Psoas muscle (tissue), 8 donors: ENCODE results near the gene TREH. TPM values are rescaled to one million over a fixed set of nuclear protein-coding genes. Genes with fewer than 3 reads are reported as not detected.

Experiments used
- ATAC-seq, 4 donors: fragments of 200-7000 bp; cut with Tn5 transposase; one replicate each; pipeline ENCODE4 v1.9.1; 2020; ENCODE audit warnings: moderate library complexity in 3 of 4, mild to moderate bottlenecking in 2 of 4
- DNase-seq, 2 donors: peaks; one replicate each; pipeline ENCODE4 v3.0.0-alpha.2; 2020
- H3K27ac ChIP-seq: fragments of 200-600 bp; one replicate; pipeline ENCODE4 v1.8.0; 2022
- H3K27me3 ChIP-seq, 3 donors: fragments of 200-600 bp in 1 of 3; one replicate each; pipeline versions ENCODE4 v1.6.1 to v1.8.0; 2013 to 2022; ENCODE audit warnings: low read length in 2 of 3, mild to moderate bottlenecking in 2 of 3, moderate library complexity in 1 of 3; ENCODE audit not compliant: insufficient read depth in 3 of 3
- H3K36me3 ChIP-seq, 2 donors: fragments of 200-600 bp in 1 of 2; one replicate each; pipeline versions ENCODE4 v1.6.1 to v1.8.0; 2013 to 2022; ENCODE audit warnings: low read depth in 1 of 2, mild to moderate bottlenecking in 1 of 2, moderate library complexity in 1 of 2; ENCODE audit not compliant: insufficient read depth in 1 of 2
- H3K4me1 ChIP-seq: fragments of 200-600 bp; one replicate; pipeline ENCODE4 v1.8.0; 2022
- H3K4me3 ChIP-seq: fragments of 200-600 bp; one replicate; pipeline ENCODE4 v1.8.0; 2022; ENCODE audit warnings: mild to moderate bottlenecking
- H3K9me3 ChIP-seq: fragments of 200-600 bp; one replicate; pipeline ENCODE4 v1.8.0; 2022
- WGBS, 3 donors: extraction: QIAGEN DNeasy Blood & Tissue Kit; methylation state at CpG; one replicate each; pipeline versions ENCODE4 v1.1.6 to v1.1.7; 2013; 5-methylcytosine and 5-hydroxymethylcytosine counted together
- intact Hi-C, 2 donors: fragments of 100-400 bp; cut with DNase I; formaldehyde crosslinking; loops; one replicate each; pipeline versions ENCODE4 v1.11.0 to v1.14.2; 2022
- polyA plus RNA-seq, 3 donors: library from polyadenylated mRNA; stranded (reverse); fragments of 200-250 nt; gene quantifications; one replicate each; pipeline ENCODE4 v1.2.3, GENCODE V29; 2013
- total RNA-seq, 4 donors: library from RNA; stranded (reverse); fragmentation: NEBNext Ultra II Directional in 2 of 4; extraction: Animal tissue kit (Norgen Biotek cat#: 25700) in 2 of 4; gene quantifications; one replicate each; pipeline versions ENCODE4 v1.2.1 to v1.2.4, GENCODE V29; 2021 to 2023
- TF ChIP-seq, protein P1 (sequence below): fragments of 200-600 bp; IDR thresholded peaks from one replicate; pipeline ENCODE4 v1.8.0; 2022; ENCODE audit warnings: antibody characterized with exemption
- donor health status: healthy with polysubstance abuse.
- donor health status: DM: no; HTN: no; CAD: no; lungs with moderate emphysema.
- donor health status: Bipolar disorder and iron deficiency.
- donor health status: healthy.
- donor health status: DM: yes; HTN: yes; CAD: no.
- donor health status: DM: no; HTN: no; CAD: no.
- donor health status: DM: no; HTN: no; CAD: no.
- donor health status: DM: yes; HTN: yes; CAD: no.

Gene TREH
- total and polyA plus RNA-seq, 7 donors, result 0.17 to 0.23 (median 0.17) TPM; not detected in 4

DNA sequence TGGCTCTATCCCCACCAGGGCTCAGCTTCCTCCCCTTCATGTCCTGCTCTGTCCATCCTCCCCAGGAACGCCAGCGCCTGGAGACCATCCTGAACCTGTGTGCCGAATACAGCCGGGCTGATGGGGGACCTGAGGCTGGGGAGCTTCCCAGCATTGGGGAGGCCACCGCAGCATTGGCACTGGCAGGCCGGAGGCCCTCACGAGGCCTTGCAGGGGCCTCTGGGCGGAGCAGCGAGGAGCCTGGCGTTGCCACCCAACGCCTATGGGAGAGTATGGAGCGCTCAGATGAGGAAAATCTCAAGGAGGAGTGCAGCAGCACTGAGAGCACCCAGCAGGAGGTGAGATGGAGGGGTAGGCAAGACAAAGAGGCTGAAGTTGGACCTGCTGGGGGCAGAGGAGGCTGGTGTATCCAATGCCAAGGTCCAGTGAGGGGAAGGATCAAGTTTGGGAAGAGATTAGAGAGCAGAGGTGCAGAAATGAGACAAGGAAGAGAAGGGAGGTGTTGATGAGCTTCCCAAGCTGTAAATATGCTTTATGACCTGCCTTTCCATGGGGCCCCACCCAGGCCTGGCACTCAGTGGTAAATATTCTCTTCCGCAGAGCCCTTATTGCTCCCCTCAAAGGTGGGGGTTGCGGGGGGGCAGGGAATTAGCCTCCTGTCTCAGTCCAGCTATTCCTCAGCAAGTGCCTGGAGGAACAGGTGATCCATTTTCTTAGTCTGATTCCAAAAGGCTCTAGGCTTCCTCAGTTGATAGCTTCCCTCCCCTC, 48.1 kb downstream of the TREH start:
- DNase-seq, result no peak
- WGBS, 3 donors, result 93 to 97% (median 94%) methylated on average over 14 of the region's 14 CpGs
- no peak overlapping the region for H3K27ac ChIP-seq

DNA sequence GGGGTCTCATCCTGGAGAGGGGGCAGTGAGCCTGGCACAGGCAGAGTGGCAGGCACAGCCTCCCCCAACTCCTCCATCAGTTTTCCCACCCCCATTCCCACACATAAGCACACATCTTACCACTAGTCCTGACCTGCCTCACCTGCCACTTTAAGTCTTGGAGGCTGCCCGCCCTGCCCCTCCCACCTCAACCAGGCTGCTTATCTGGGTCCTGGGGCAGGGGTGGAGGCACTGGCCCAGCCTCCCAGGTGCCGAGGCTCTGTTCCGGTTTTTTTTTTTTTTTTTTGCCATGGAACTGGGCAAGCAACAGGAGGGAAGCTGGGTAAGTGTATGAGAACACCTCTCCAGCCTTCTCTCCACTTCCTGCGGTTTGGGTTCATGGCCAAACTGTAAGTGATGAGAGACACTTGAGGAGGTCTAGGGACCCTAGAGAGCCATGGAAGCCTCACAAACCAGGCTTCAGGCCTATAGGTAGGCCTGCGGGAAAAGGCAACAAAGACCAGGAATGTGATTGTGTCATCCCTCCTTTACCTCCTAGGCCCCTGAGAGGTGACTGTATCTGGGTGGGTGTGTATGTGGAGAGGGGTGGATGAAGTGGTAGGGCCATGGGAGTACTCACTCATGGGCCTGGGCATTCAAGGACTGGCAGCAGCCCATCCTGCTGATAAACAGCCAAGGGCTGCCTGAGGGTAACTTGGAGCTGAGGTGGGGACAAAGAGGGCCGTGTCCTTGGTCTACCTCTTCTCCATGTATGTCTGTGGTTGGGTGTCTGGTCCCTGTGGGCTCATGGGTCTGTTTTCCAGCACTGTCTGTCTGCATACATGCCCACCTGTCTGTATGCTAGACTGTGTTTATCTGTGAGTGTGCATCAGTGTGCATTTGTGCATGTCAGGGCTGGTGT, 49.4 kb downstream of the TREH start:
- 62 to 85% (median 72%) methylated on average over 6 of the region's 6 CpGs for WGBS, 3 donors
- TF ChIP-seq, protein P1, sequence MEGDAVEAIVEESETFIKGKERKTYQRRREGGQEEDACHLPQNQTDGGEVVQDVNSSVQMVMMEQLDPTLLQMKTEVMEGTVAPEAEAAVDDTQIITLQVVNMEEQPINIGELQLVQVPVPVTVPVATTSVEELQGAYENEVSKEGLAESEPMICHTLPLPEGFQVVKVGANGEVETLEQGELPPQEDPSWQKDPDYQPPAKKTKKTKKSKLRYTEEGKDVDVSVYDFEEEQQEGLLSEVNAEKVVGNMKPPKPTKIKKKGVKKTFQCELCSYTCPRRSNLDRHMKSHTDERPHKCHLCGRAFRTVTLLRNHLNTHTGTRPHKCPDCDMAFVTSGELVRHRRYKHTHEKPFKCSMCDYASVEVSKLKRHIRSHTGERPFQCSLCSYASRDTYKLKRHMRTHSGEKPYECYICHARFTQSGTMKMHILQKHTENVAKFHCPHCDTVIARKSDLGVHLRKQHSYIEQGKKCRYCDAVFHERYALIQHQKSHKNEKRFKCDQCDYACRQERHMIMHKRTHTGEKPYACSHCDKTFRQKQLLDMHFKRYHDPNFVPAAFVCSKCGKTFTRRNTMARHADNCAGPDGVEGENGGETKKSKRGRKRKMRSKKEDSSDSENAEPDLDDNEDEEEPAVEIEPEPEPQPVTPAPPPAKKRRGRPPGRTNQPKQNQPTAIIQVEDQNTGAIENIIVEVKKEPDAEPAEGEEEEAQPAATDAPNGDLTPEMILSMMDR, result no peak
- Histone ChIP-seq H3K9me3 (no peaks in the 10 kb centered on the region), H3K4me3 (no peak overlapping the region), H3K36me3 (peaks cover 0 to 60% of the 10 kb centered on the region in 2 donors), H3K27me3 (no peaks in the 10 kb centered on the region), H3K27ac (no peak overlapping the region), H3K4me1 (peaks cover 41% of the 10 kb centered on the region)
- intact Hi-C loops, result no loop called here
- ATAC-seq, result no peak
- no peak for DNase-seq

More for the DNA sequence above, 48.1 kb downstream of the TREH start:
- H3K9me3 ChIP-seq, result no peaks in the 10 kb centered on the region
- ATAC-seq, result no peak
- no peak overlapping the region for H3K4me3 ChIP-seq
- peaks cover 38% of the 10 kb centered on the region for H3K4me1 ChIP-seq
- intact Hi-C loops, result no loop called here
- TF ChIP-seq, protein P1, result no peak
- H3K36me3 ChIP-seq, result peaks cover 0 to 58% of the 10 kb centered on the region in 2 donors
- no peaks in the 10 kb centered on the region for H3K27me3 ChIP-seq

DNA sequence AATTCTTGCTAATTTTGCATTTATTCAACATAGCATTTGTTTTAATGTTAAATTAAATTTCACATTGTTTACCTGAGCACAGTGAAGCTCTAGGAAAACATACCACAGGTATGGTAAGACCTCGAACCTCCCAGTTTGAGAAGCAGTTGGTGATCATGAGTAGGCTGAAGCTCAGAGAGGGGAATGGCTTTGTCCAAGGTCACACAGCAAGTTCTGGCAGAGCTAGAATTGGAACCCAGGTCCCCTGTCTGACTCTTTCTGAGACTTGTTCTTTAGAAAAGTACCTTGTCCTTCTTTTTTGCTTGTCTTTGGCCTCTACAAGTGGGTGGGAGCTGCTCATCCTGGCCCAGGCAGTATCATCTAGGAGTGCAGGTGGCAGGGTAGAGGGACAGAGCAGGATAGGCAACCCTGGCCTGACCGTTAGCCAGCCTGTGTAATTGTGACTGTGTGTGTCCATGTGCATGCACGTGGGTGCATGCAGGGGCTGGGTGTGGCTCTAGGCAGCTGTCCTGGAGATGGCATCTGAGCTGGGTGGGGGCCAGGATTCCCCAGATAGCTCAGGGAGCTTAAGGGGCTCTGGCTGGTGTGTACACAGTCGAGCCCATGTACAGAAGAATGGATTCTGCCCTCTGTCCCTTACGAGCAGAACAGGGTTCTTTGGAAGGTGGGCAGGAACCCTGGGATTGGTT, 50.4 kb downstream of the TREH start:
- Histone ChIP-seq H3K27me3 (no peaks in the 10 kb centered on the region), H3K27ac (peak overlapping the region; percentile 18), H3K4me1 (peaks cover 43% of the 10 kb centered on the region), H3K9me3 (no peaks in the 10 kb centered on the region), H3K4me3 (no peak overlapping the region), H3K36me3 (peaks cover 0 to 64% of the 10 kb centered on the region in 2 donors)
- ATAC-seq (peak; percentile 41 to 75 (median 58)), DNase-seq (peak in 1 of 2 donors; percentile 70)
- TF ChIP-seq, protein P1, result no peak
- intact Hi-C loops, result no loop called here
- WGBS, 3 donors, result 26 to 41% (median 39%) methylated on average over 5 of the region's 5 CpGs

DNA sequence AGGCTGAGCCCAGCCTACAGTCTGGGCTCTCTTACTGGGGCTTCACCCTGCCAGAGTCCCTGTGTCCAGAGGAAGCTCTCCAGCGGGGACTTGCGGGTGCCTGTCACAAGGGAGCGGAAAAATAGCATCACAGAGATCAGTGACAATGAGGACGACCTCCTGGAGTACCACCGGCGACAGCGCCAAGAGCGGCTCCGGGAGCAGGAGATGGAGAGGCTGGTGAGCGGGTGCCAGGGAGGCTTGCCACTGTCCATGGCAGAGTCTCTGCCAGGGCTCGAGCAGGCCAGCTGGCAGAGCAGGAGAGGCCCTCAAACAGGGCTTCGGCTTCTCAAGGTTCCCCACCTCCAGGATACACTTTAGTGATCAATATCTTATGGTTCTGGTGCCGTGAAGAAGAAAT, 51.0 kb downstream of the TREH start:
- H3K4me1 ChIP-seq, result peaks cover 41% of the 10 kb centered on the region
- whole genome bisulfite sequencing, 3 donors, result 24 to 40% (median 35%) methylated on average over 13 of the region's 13 CpGs

More for the DNA sequence above, 51.0 kb downstream of the TREH start:
- peak; percentile 46 to 76 (median 62) for ATAC-seq
- H3K9me3 ChIP-seq, result no peaks in the 10 kb centered on the region
- no peaks in the 10 kb centered on the region for H3K27me3 ChIP-seq
- intact Hi-C loops, result no loop called here
- peak overlapping the region; percentile 18 for H3K27ac ChIP-seq
- peak; percentile 49 to 74 for DNase-seq
- no peak overlapping the region for H3K4me3 ChIP-seq
- TF ChIP-seq, protein P1, result no peak
- peaks cover 0 to 64% of the 10 kb centered on the region in 2 donors for H3K36me3 ChIP-seq
